Uterus (tissue), 2 donors: ENCODE measurements around the gene ECT2L.
"Not testable (repeated sequence)": the region's sequence is repeated elsewhere in the genome, so short reads cannot be mapped to it uniquely, and the experiment has no call there.

Experiments used
- CTCF ChIP-seq, 4 experiments: fragments of 200-600 bp in 2 of 4; fragments of 450-650 bp in 2 of 4; sonication (generic) in 2 of 4; IDR thresholded peaks; one replicate each; pipeline ENCODE4 v1.5.1; 2016 to 2019; ENCODE audit warnings: antibody characterized with exemption in 4 of 4, mild to moderate bottlenecking in 2 of 4, moderate library complexity in 1 of 4
- POLR2A ChIP-seq, 2 donors: fragments of 450-650 bp; IDR thresholded peaks; one replicate each; pipeline ENCODE4 v1.6.1; 2016; ENCODE audit warnings: antibody characterized with exemption in 2 of 2, mild to moderate bottlenecking in 1 of 2, moderate library complexity in 1 of 2

GRCh38 chr6:138936873-138937272, 141.0 kb downstream of the ECT2L start:
- TF ChIP-seq CTCF, POLR2A (IDR thresholded peaks at IDR 0.05): not testable (repeated sequence)
